Fibroblast of lung (primary cell): Measurements from ENCODE around the gene GPBAR1.

Source experiments
- CTCF ChIP-seq, 2 donors: IDR thresholded peaks in 1 of 2; conservative IDR thresholded peaks in 1 of 2; 1 replicate in 1 of 2; 2 replicates in 1 of 2; pipeline ENCODE4 v1.5.1; 2011 to 2012; ENCODE audit warnings: low read length in 2 of 2, control low read depth in 1 of 2, inconsistent platforms in 1 of 2, low read depth in 1 of 2, mild to moderate bottlenecking in 1 of 2
- EZH2 ChIP-seq: IDR thresholded peaks from 2 replicates; pipeline ENCODE4 v1.5.1; 2012; ENCODE audit warnings: low read length, control low read depth, mild to moderate bottlenecking; ENCODE audit errors: missing control alignments

GRCh38 chr2:218221000-218221399 is 39.8 kb upstream of the GPBAR1 start:
- TF ChIP-seq CTCF (conservative IDR thresholded peaks at IDR 0.05 in 1 of 2, IDR thresholded peaks at IDR 0.05 in 1 of 2; ENCODE audit: low read depth in 1 of 2, low read length in 2 of 2), result no peak
- TF ChIP-seq EZH2, result no peak
